ENCODE data around the gene WWOX.

GRCh38 chr16:79212114-79212791 lies 1112.8 kb downstream of the WWOX start:
- TF ChIP-seq CTCF (IDR thresholded peaks at IDR 0.05; ENCODE audit: borderline replicate concordance, extremely low read depth, low read length, poor library complexity, severe bottlenecking) = peak; percentile 27
- TF ChIP-seq EZH2 (IDR thresholded peaks at IDR 0.05; ENCODE audit: borderline replicate concordance, low read depth, low read length, severe bottlenecking) = no peak
